Heart left ventricle (tissue), 13 donors: ENCODE data around the gene ACE.

Experiments used
- POLR2A ChIP-seq, 2 donors: fragments of 450-650 bp; IDR thresholded peaks; one replicate each; pipeline ENCODE4 v1.6.1; 2017; ENCODE audit warnings: antibody characterized with exemption in 2 of 2, mild to moderate bottlenecking in 2 of 2, moderate library complexity in 2 of 2
- TF ChIP-seq, protein P1 (sequence below), 12 donors: fragments of 200-600 bp; sonication (generic) in 4 of 12; IDR thresholded peaks; one replicate each; pipeline versions ENCODE4 v1.5.0 to v1.8.0; 2018 to 2022; ENCODE audit warnings: antibody characterized with exemption in 12 of 12, mild to moderate bottlenecking in 5 of 12
- donor health status: ischemic (EF 13 %, LVEDD 7.1; RV severe dilation, severe dysfunction).
- donor health status: DM: no; HTN: yes; CAD: no.
- donor health status: DM: no; HTN: no; CAD: no.
- donor health status: ischemic (EF 25% LVEDD 6.9; RV normal size, moderate dysfunction).
- donor health status: ischemic (EF 25% LVEDD 5.7; RV mildly dilated, moderate dysfunction).
- donor health status: ischemic (EF 35%, LVEDD 5.7; RV mildly dilated, moderate dysfunction).
- donor health status: nonischemic (EF 11% LVEDD 7.7; RV severe dilation, severe dysfunction).
- donor health status: DM: yes; HTN: yes; CAD: no.
- donor health status: PGD.
- donor health status: ischemic (EF 29% LVEDD 5.4; RV normal size, mild dysfunction).
- donor health status: nonischemic (EF 23%, LVEDD 6.1; RV moderate dilation, normal function).

DNA sequence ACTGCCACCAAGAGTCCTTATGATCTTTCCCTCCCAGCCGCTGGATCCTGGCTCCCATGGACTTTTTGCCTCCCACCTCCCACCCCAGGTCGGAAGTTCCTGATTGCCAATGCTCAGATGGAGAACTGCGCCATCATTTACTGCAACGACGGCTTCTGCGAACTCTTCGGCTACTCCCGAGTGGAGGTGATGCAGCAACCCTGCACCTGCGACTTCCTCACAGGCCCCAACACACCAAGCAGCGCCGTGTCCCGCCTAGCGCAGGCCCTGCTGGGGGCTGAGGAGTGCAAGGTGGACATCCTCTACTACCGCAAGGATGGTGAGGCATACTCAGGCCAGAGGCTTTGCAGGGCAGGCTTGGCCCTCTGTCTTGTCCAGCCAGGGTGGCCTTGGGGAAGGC is 47.2 kb downstream of the ACE start:
- TF ChIP-seq, protein P1, sequence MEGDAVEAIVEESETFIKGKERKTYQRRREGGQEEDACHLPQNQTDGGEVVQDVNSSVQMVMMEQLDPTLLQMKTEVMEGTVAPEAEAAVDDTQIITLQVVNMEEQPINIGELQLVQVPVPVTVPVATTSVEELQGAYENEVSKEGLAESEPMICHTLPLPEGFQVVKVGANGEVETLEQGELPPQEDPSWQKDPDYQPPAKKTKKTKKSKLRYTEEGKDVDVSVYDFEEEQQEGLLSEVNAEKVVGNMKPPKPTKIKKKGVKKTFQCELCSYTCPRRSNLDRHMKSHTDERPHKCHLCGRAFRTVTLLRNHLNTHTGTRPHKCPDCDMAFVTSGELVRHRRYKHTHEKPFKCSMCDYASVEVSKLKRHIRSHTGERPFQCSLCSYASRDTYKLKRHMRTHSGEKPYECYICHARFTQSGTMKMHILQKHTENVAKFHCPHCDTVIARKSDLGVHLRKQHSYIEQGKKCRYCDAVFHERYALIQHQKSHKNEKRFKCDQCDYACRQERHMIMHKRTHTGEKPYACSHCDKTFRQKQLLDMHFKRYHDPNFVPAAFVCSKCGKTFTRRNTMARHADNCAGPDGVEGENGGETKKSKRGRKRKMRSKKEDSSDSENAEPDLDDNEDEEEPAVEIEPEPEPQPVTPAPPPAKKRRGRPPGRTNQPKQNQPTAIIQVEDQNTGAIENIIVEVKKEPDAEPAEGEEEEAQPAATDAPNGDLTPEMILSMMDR (IDR thresholded peaks at IDR 0.05): no peak
- TF ChIP-seq POLR2A (IDR thresholded peaks at IDR 0.05): no peak
